Fibroblast of skin of left biceps (primary cell): ENCODE measurements around the gene SZT2.
"Not testable (repeated sequence)": the region's sequence is repeated elsewhere in the genome, so short reads cannot be mapped to it uniquely, and the experiment has no call there.

Source experiments
- DNase-seq, 2 experiments: peaks; one replicate each; pipeline ENCODE4 v3.0.0-alpha.2; 2013; ENCODE audit warnings: low read depth in 2 of 2

SZT2 gene

DNA sequence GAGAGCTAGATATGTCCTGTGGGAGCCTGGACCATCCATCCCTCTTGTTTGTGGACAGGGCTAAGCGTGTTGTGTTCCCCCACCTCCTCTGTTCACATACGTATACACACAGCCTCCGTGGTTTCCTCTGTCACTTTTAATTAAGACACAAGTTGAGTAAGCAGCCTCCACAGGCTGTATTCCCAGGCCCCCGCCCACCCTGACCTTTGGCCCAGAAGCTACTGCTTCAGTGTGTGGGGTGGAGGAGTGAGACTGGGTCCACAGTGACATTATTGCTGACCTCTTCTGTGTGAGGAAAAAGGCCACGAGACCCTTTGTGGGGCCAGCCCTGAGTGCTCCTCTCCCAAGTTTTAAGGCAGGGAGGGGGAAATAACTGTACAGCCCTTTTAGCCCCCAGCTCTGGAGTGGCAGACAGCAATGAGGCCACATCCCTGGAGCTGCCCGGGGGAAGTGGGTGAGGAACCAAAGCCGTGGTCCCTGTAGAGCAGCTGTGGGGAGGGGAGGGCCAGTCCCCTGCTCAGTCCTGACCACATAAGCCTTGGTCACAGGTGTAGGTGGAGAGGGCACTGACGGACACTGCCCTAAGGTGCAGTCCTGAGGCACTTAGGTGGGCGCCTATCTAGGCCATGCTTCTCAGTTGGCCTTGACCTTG is 26.3 kb upstream of the SZT2 start:
- DNase-seq, result no peak

DNA sequence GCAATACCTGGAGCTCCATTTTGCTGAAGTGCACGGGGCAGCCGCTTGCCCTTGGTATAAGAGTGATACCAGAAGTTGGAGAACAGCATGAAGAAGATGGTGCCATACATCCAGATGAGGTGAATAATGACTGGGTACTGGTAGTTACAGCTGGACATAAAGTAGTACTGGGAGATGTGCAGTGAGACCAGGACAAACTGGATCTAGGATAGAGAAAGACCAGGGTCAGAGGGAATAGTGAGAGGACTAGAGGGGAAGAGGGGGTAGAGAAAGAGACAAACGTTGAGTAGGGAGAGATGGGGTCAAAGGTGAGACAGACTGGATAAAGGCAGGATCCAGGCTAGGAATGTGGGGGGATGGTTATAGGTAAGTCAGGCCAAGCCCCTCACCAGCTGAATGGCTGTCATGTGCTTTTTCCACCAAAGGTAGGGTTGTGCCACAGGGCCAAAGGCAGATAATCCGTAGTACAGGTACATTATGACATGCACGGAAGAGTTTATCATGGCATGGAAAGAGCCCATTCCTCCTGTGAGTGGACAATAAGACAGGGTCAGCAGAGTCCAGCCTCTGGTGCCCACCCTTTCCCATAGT is 25.7 kb upstream of the SZT2 start:
- no peak for DNase-seq

DNA sequence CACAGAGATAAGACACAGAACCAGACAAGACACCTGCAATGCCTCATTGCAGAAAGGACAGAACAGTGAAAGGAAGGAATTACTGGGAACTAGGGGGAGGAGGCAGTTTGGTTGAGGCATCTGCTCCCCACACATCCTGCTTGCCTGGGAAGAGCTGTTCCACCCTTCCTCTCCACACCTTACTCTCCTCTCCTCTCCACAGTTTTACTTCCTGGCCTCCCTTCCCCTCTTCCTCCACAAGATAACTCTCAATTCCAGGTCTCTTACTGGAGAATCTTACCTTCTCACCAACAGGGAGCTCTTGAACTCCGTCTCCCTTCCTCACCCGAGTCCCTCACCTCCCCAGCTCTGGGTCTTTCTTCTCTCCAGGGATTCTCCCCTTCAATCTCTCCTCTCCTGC is 24.0 kb upstream of the SZT2 start:
- no peak for DNase-seq

GRCh38 chr1:43366179-43366578 is 23.5 kb upstream of the SZT2 start:
- no peak for DNase-seq

DNA sequence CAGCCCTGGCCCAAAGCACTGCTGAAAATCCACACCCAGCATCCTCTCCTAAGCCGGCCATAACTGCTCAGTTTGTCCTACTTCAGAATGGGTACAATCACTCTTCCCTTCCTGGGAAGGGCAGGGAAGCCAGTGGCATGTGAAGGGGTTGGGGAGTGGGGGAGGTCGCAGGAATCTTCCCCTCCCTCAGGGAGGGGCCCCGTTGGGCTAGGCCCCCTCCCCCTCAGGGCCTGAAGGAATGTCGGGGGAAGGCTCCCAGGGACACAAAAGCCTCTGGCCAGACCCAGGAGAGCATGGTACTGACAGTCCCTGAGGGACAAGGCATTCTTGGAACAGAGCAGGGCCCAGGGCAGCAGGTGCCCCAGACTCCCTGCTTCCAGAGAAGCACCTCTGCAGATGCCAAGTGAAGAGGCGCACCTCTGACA is 23.1 kb upstream of the SZT2 start:
- no peak for DNase-seq

- DNase-seq, result no peak
Observed at GRCh38 chr1:43367026-43367903, 22.4 kb upstream of the SZT2 start.

- peak; percentile 42 to 47 for DNase-seq
Observed at GRCh38 chr1:43367904-43368645, 21.6 kb upstream of the SZT2 start, which contains the start of gene ELOVL1. TSS of gene ELOVL1 (minus strand) at chr1:43368011. CDS start at chr1:43365609, 2,402 bp downstream.

DNA sequence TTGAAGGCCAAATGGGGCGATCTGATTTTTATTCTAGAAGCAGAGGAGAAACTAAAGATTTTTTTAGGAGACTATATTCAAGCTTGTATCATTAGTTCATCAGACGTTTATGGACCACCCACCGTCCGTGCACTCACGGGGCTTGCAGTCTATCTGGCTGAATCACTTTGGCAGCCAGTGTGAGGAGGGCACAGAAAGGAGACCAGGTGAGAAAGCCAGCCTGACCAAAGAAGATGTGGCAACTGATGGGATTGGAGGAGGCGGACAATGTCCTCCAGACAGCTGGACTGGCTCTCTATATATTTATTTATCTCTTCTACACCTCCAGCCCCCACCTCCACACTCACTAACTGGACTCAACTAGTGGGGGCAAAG is 21.1 kb upstream of the SZT2 start:
- no peak for DNase-seq

DNA sequence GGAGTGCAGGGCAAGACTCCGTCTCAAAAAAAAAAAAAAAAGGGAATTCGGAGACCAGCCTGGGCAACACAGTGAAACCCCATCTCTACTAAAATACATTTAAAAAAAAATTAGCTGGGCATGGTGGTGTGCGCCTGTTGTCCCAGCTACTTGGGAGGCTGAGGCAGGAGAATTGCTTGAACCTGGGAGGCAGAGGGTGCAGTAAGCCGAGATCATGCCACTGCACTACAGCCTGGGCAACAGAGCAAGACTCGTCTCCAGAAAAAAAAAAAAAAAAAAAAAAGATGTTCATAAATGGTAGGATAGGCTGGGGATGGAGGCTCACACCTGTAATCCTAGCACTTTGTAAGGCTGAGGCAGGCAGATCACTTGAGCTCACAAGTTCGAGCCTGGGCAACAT is 19.9 kb upstream of the SZT2 start:
- not testable (repeated sequence) for DNase-seq

GRCh38 chr1:43370564-43370963 is 19.1 kb upstream of the SZT2 start:
- no peak for DNase-seq

DNA sequence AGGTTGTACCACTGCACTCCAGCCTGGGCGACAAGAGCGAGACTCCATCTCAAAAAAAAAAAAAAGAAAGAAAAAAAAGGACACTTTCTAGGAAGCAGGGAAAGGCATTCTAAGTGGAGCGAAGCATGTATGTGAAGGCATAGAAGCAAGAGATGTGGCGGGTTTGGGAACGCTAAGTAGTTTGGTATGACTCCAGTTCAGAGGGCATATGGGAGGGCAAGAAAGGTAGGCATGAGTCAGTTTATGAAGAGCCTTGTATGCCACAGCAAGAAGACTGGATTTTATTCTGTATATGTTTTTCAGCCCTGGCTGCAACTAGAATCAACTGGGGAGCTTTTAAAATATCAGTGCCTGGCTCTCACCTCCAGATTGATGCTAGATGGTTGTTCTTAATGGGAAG is 17.5 kb upstream of the SZT2 start:
- no peak for DNase-seq

DNA sequence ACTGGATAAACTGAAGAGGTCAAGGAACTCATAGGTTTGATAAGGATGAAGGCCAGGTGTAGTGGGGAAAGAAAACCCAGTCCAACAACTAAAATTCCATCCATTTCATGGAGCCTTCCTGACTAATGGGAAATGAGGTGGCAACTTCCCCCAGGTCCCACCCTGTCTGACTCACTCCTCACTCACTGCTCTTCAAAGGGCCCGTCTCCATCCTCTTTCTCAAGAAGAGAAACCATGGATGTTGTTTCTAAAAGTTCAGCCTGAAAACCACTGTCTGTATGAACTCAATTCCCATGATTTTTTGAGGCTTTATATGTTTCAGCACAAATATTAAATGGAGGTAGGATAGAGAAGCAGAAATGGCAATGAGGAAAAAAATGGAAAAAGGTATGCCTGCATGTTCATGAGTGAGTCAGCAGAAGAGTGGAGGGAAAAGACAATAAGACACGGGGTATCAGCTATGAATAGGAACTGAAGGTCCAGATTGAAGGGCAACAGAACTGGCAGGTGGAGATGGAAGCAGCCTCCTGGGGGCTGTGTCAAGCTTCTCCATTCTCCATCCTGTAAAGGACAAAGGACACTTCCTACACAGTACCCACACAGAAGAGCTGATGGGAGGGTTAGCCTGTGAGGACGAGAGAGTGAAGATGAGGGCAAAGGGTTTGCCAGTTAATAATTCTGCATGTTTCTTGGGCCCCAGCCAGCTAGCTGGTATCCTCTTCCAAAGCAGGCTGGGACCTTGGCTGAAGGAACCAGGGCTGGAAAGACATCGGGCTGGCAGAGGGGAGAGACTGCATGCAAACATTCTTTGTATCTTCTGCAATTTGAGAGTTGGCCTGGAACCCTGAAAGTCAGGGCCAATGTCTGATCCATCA is 16.4 kb upstream of the SZT2 start:
- peak in 1 of 2 experiments; percentile 24 for DNase-seq

GRCh38 chr1:43376723-43377235 is 12.9 kb upstream of the SZT2 start:
- DNase-seq, result no peak

GRCh38 chr1:43377831-43378230 is 11.9 kb upstream of the SZT2 start:
- no peak for DNase-seq

GRCh38 chr1:43379476-43379875 is 10.2 kb upstream of the SZT2 start:
- DNase-seq, result no peak

- no peak for DNase-seq
Observed at GRCh38 chr1:43381612-43382011, 8.1 kb upstream of the SZT2 start.

DNA sequence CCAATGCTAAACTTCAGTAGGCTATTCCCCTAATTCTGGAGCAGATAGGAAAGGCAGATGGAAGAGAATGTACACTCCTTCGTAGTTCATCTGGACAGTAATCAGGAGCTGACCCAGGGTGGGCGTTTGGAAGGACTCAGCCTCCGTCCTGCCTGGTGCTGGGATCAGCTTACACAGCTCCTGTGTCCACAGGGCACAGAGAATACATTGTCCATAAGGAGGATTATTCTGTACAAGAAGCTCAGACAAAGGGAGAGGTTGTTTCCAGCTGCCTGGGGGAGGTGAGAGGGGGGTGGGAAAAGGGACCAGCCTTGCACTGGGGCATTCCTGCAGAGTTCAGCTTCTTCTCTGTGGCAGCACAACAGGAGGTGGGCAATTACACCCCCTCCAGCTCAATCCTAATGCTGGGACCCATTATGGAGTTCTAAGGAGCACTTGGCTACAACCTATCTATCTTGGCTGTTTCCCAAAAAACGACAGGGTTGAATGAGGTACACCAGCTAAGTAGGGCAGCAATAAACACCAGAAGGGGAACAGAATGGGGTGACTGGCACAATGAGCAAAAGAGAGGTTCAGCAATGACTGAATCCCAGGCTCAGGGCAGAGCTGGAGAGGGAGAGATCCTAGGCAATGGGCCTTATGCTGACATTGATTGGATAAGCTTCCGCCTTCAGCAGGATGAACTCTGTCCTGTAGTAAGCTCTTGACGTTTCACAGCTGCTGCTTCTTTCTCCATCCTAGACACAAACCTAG is 7.5 kb upstream of the SZT2 start:
- no peak for DNase-seq

DNA sequence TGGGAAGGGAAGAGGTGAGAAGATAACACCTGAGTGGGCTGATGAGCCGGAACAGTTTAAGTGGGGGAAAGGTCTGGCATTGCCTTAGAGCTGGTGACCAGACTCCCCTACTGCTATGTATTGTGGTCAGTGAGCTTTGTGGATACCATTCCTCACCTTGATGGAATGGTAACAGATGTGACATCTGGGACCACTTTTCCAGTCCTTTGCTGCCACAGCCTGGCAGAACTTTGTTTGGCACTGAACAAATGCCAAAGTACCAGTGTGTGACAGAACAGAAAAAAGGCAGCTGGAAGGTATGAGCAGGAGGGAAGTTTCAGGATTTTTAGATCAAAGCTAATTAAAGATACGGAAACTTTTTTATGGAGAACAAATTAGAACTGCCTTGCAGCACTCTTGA is 6.2 kb upstream of the SZT2 start:
- no peak for DNase-seq

- no peak for DNase-seq
Observed at GRCh38 chr1:43386676-43387075, 3.0 kb upstream of the SZT2 start.

GRCh38 chr1:43387976-43388599 is 1.6 kb upstream of the SZT2 start:
- DNase-seq, result no peak
